Measurements from ENCODE around the gene RHOG. TPM values are rescaled to one million over a fixed set of nuclear protein-coding genes. Genes with fewer than 3 reads are reported as not detected.
A peak's percentile ranks its signal among the peaks of the same experiment; 100 is the strongest.

RHOG gene
- total and polyA plus RNA-seq, 9 of the 15 experiments (the other 6 are each of a cell fraction or from before 2014, with no cell fraction given): 22.6 to 162 (median 80.3) TPM

- TF ChIP-seq CREB3L1 (IDR thresholded peaks at IDR 0.05; ENCODE audit: borderline replicate concordance, low read depth) (no peak), EP300 (IDR thresholded peaks at IDR 0.05; ENCODE audit: low read length) (peak; percentile 68; the same call in 1 of the 2 replicates), TEAD2 (tag; IDR thresholded peaks at IDR 0.05) (no peak), ZNF583 (CRISPR knock-in tag; IDR thresholded peaks at IDR 0.05) (no peak), SMC3 (conservative IDR thresholded peaks at IDR 0.05; ENCODE audit: insufficient read depth, low read depth, low read length) (no peak), SETDB1 (IDR thresholded peaks at IDR 0.05; ENCODE audit: low read length) (no peak), XRCC5 (IDR thresholded peaks at IDR 0.05; ENCODE audit: low read depth, low read length) (no peak), HOMEZ (CRISPR knock-in tag; IDR thresholded peaks at IDR 0.05) (no peak), SIN3A (IDR thresholded peaks at IDR 0.05; ENCODE audit: borderline replicate concordance in 2 of 2, control insufficient read depth in 1 of 2, low read depth in 2 of 2, low read length in 2 of 2) (0 out of 4 replicates have a peak, but pooled peaks of 1 of the 2 experiments have one; percentile 37), TBP (optimal IDR thresholded peaks at IDR 0.05; ENCODE audit: low read depth, low read length) (no peak), STAT5A (IDR thresholded peaks at IDR 0.05; ENCODE audit: borderline replicate concordance, low read length) (0 out of 2 replicates have a peak, but pooled peaks have one; percentile 17), ZNF586 (CRISPR knock-in tag; conservative IDR thresholded peaks at IDR 0.05) (no peak), ZNF696 (CRISPR knock-in tag; conservative IDR thresholded peaks at IDR 0.05) (no peak)
These were observed 9.2 kb downstream of the RHOG start (continued) for GRCh38 chr11:3831378-3832239.

Data from K562 (cell line).